ENCODE data around the gene RUBCNL. TPM values are rescaled to one million over a fixed set of nuclear protein-coding genes. Genes with fewer than 3 reads are reported as not detected.
A peak's percentile ranks its signal among the peaks of the same experiment; 100 is the strongest.

Gene RUBCNL
- total and polyA plus RNA-seq, 9 of the 15 experiments (the other 6 are each of a cell fraction or from before 2014, with no cell fraction given) = 0.04 to 0.35 (median 0.12) TPM; not detected in 3

DNA sequence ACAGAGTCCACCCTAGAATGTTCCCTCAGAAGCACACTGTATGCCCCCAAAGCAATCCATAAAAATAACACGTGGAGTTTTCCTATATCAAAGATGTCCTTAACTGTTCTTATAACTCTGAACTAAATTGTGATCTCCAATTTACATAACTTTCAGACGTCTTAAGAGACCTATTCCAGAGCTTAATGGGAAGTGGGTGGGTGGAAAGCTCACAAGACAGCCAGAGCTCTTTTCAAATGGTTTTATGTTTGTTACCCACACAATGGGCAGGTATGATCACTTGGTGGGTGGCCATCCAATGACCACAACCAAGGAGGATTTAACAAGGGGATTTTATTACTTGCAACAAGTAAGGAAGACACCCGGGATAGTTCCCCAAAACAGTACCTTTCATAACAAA lies 93.6 kb downstream of the RUBCNL start:
- FAIRE-seq (peak; percentile 23), DNase-seq (ENCODE audit: extremely low read depth in 1 of 4, low spot score in 3 of 4) (no peak), ATAC-seq (no peak)
- no TSS peak for BruUV-seq (replicated peaks)
- ChIA-PET CTCF (ENCODE audit: low intra/inter-chr PET ratio) (no interaction called here), POLR2A (no interaction called here)
- Histone ChIP-seq H3K4me3 (no peak overlapping the region), H3K4me2 (ENCODE audit: insufficient read depth, low read length) (no peak overlapping the region), H3K9ac (ENCODE audit: insufficient read depth in 1 of 2, low read depth in 2 of 2, low read length in 2 of 2) (no peak overlapping the region), H3K79me2 (ENCODE audit: control insufficient read depth, insufficient read depth, low read length) (no peaks in the 10 kb centered on the region), H3K4me1 (replicated peaks in 1 of 2; ENCODE audit: control insufficient read depth in 2 of 2, insufficient read depth in 2 of 2, low read length in 2 of 2) (peaks cover 0 to 31% of the 10 kb centered on the region in 2 experiments; a peak in 3 of 5 replicates), H3K9me1 (ENCODE audit: control insufficient read depth, insufficient read depth, low read length) (no peaks in the 10 kb centered on the region), H3K27me3 (ENCODE audit: control insufficient read depth in 2 of 2, insufficient read depth in 2 of 2, low read length in 2 of 2) (no peaks in the 10 kb centered on the region), H3K27ac (ENCODE audit: extremely low read depth, low read depth, low read length) (no peak overlapping the region), H2AFZ (ENCODE audit: low read depth, low read length) (peak overlapping the region; percentile 7; the same call in 1 of the 2 replicates), H3K36me3 (ENCODE audit: control insufficient read depth, insufficient read depth, low read length) (no peaks in the 10 kb centered on the region), H3K9me3 (replicated peaks; ENCODE audit: control insufficient read depth, insufficient read depth, low read depth, low read length) (no peaks in the 10 kb centered on the region), H4K20me1 (replicated peaks; ENCODE audit: control insufficient read depth, insufficient read depth, low read length) (no peaks in the 10 kb centered on the region)
- 10% methylated on average over 3 of the region's 3 CpGs for WGBS (ENCODE audit: insufficient coverage, low coverage, missing lambda C conversion rate)
- intact Hi-C loops (cut with micrococcal nuclease) (no loop called here), in situ Hi-C loops (cut with MboI) (loop anchor here (10.0 kb wide), 1 partner anchor 139 kb away; no protein-coding TSS in a partner anchor)
- TF ChIP-seq AFF4 (CRISPR knock-in tag; IDR thresholded peaks at IDR 0.05) = no peak
- no peak for TF ChIP-seq ZNF146 (CRISPR knock-in tag; IDR thresholded peaks at IDR 0.05; ENCODE audit: unreplicated experiment)
- TF ChIP-seq, protein P1, sequence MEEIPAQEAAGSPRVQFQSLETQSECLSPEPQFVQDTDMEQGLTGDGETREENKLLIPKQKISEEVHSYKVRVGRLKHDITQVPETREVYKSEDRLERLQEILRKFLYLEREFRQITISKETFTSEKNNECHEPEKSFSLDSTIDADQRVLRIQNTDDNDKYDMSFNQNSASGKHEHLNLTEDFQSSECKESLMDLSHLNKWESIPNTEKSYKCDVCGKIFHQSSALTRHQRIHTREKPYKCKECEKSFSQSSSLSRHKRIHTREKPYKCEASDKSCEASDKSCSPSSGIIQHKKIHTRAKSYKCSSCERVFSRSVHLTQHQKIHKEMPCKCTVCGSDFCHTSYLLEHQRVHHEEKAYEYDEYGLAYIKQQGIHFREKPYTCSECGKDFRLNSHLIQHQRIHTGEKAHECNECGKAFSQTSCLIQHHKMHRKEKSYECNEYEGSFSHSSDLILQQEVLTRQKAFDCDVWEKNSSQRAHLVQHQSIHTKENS (CRISPR knock-in tag; IDR thresholded peaks at IDR 0.05) = no peak
- no peak for TF ChIP-seq RBFOX2 (IDR thresholded peaks at IDR 0.05; ENCODE audit: low read depth, low read length)
- no peak for TF ChIP-seq ZNF124 (CRISPR knock-in tag; IDR thresholded peaks at IDR 0.05)
- TF ChIP-seq HDAC6 (IDR thresholded peaks at IDR 0.05; ENCODE audit: low read depth, low read length) = no peak
- no peak for TF ChIP-seq SMARCE1 (IDR thresholded peaks at IDR 0.05)
- no peak for TF ChIP-seq POLR3A (IDR thresholded peaks at IDR 0.05; ENCODE audit: borderline replicate concordance, extremely low read depth, insufficient read depth, insufficient read length)
- no peak for TF ChIP-seq U2AF1 (optimal IDR thresholded peaks at IDR 0.05; ENCODE audit: low read depth, low read length)

Small RNAs within 50 kb of the gene (small RNA-seq; reads per million reads assigned to genes)
- gene RNU2-6P (17.4 reads per million, percentile 96 among the genes with 10 or more reads in this experiment), gene RNU6-68P (not detected)

Other genes with a start within 250 kb of the RUBCNL start
- 120 and 126 TPM in 2 replicates for gene LCP1, start 205.1 kb downstream of the RUBCNL start, total RNA-seq (2014; rRNA removed)
- 179 and 208 TPM in 2 replicates for gene LCP1, start 205.1 kb downstream of the RUBCNL start, total RNA-seq (2014; rRNA removed; fragmentation: Illumina TruSeq; extraction: Trizol)
- gene LCP1, start 205.1 kb downstream of the RUBCNL start, total RNA-seq (2015; rRNA removed; fragmentation: Illumina TruSeq; extraction: Trizol) = 212 and 222 TPM in 2 replicates
- gene LCP1, start 205.1 kb downstream of the RUBCNL start, total RNA-seq (2021) = 157 and 163 TPM in 2 replicates
- 148 and 250 TPM in 2 replicates for gene LCP1, start 205.1 kb downstream of the RUBCNL start, polyA plus RNA-seq (2011; rRNA removed)
- gene LCP1, start 205.1 kb downstream of the RUBCNL start, polyA plus RNA-seq (2014; fragmentation: Illumina TruSeq; extraction: Trizol) = 213 and 230 TPM in 2 replicates
- gene LCP1, start 205.1 kb downstream of the RUBCNL start, polyA plus RNA-seq (2014; fragmentation: Nextera tagmentation; extraction: Ambion mirVana) = 100 to 1,000 TPM in 1 of 2 experiments, 10 to 100 TPM in 1; 83.0 to 255 TPM
- 124 and 135 TPM in 2 replicates for gene LCP1, start 205.1 kb downstream of the RUBCNL start, polyA plus RNA-seq (2014; rRNA removed)
- 0.08 TPM in 1 of 2 replicates, not detected in the other for gene LRRC63, start 175.3 kb downstream of the RUBCNL start, total RNA-seq (2014; rRNA removed)
- gene LRRC63, start 175.3 kb downstream of the RUBCNL start, total RNA-seq (2014; rRNA removed; fragmentation: Illumina TruSeq; extraction: Trizol) = 0.22 and 0.29 TPM in 2 replicates
- 0.11 and 0.22 TPM in 2 replicates for gene LRRC63, start 175.3 kb downstream of the RUBCNL start, total RNA-seq (2015; rRNA removed; fragmentation: Illumina TruSeq; extraction: Trizol)
- gene LRRC63, start 175.3 kb downstream of the RUBCNL start, total RNA-seq (2021) = 0.16 and 0.18 TPM in 2 replicates
- 0.05 and 0.07 TPM in 2 replicates for gene LRRC63, start 175.3 kb downstream of the RUBCNL start, polyA plus RNA-seq (2011; rRNA removed)
- 0.18 and 0.25 TPM in 2 replicates for gene LRRC63, start 175.3 kb downstream of the RUBCNL start, polyA plus RNA-seq (2014; fragmentation: Illumina TruSeq; extraction: Trizol)
- gene LRRC63, start 175.3 kb downstream of the RUBCNL start, polyA plus RNA-seq (2014; fragmentation: Nextera tagmentation; extraction: Ambion mirVana) = under 1 TPM; 0.21 to 0.25 TPM
- gene LRRC63, start 175.3 kb downstream of the RUBCNL start, polyA plus RNA-seq (2014; rRNA removed) = 0.19 and 0.41 TPM in 2 replicates
- gene LRCH1, start 165.9 kb upstream of the RUBCNL start, total RNA-seq (2014; rRNA removed) = 2.5 and 3.2 TPM in 2 replicates
- 3.7 and 4.3 TPM in 2 replicates for gene LRCH1, start 165.9 kb upstream of the RUBCNL start, total RNA-seq (2014; rRNA removed; fragmentation: Illumina TruSeq; extraction: Trizol)
- 3.9 and 4.2 TPM in 2 replicates for gene LRCH1, start 165.9 kb upstream of the RUBCNL start, total RNA-seq (2015; rRNA removed; fragmentation: Illumina TruSeq; extraction: Trizol)
- gene LRCH1, start 165.9 kb upstream of the RUBCNL start, total RNA-seq (2021) = 5.7 and 6.5 TPM in 2 replicates
- gene LRCH1, start 165.9 kb upstream of the RUBCNL start, polyA plus RNA-seq (2011; rRNA removed) = 5.2 and 6.8 TPM in 2 replicates
- gene LRCH1, start 165.9 kb upstream of the RUBCNL start, polyA plus RNA-seq (2014; fragmentation: Illumina TruSeq; extraction: Trizol) = 4.1 and 4.7 TPM in 2 replicates
- gene LRCH1, start 165.9 kb upstream of the RUBCNL start, polyA plus RNA-seq (2014; fragmentation: Nextera tagmentation; extraction: Ambion mirVana) = 1 to 10 TPM; 1.1 to 1.2 TPM
- gene LRCH1, start 165.9 kb upstream of the RUBCNL start, polyA plus RNA-seq (2014; rRNA removed) = 3.3 TPM in 2 replicates

Data from K562 (cell line).